Measurements from ENCODE around the gene SURF6.

DNA sequence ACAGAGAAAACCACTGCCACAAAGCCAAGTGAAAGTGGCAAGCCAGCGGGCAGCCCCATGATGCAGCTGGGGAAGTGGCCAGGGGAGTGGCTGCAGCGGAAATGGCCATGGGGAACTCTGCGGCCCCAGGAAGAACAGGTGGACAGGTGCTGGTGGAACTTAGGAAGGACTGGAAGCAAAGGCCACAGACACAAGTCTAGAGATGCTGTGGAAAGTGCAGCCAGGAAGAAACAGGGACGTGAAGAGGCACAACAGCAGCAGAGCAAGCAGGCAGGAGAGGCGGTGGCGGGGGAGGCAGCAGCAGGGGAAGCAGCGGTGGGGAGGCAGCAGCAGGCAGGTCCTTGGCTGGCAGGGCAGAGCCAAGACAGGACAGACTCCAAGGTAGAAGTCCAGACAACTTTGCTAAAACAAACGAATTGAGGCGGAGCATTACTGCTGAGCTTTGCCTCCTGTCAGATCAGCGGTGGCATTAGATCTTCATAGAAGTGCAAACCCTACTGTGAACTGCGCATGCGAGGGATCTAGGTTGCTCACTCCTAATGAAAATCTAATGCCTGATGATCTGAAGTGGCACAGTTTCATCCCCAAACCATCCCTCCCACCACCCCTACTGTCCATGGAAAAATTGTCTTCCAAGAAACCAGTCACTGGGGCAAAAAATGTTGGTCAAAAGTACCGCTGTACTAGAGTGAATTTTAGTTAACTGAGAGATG is 11.8 kb downstream of the SURF6 start:
- TF ChIP-seq, protein P1, sequence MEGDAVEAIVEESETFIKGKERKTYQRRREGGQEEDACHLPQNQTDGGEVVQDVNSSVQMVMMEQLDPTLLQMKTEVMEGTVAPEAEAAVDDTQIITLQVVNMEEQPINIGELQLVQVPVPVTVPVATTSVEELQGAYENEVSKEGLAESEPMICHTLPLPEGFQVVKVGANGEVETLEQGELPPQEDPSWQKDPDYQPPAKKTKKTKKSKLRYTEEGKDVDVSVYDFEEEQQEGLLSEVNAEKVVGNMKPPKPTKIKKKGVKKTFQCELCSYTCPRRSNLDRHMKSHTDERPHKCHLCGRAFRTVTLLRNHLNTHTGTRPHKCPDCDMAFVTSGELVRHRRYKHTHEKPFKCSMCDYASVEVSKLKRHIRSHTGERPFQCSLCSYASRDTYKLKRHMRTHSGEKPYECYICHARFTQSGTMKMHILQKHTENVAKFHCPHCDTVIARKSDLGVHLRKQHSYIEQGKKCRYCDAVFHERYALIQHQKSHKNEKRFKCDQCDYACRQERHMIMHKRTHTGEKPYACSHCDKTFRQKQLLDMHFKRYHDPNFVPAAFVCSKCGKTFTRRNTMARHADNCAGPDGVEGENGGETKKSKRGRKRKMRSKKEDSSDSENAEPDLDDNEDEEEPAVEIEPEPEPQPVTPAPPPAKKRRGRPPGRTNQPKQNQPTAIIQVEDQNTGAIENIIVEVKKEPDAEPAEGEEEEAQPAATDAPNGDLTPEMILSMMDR (IDR thresholded peaks at IDR 0.05 in 8 of 11, conservative IDR thresholded peaks at IDR 0.05 in 3 of 11): no peak
- TF ChIP-seq POLR2A (IDR thresholded peaks at IDR 0.05) (no peak), POLR2AphosphoS5 (IDR thresholded peaks at IDR 0.05) (no peak)
